Loucy (cell line): ENCODE data around the gene FGF7.

Experiments
- H2AFZ ChIP-seq: fragments of 200-600 bp; sonication (generic); 2 replicates; pipeline ENCODE4 v1.6.0; 2016; ENCODE audit warnings: antibody characterized with exemption, mild to moderate bottlenecking, low read length, moderate library complexity
- H3F3A ChIP-seq: fragments of 200-600 bp; 2 replicates; pipeline ENCODE4 v1.6.0; 2016; ENCODE audit warnings: antibody characterized with exemption, low read depth, mild to moderate bottlenecking
- H3K27me3 ChIP-seq: fragments of 200-600 bp; sonication (generic); 2 replicates; pipeline ENCODE4 v1.6.1; 2014; ENCODE audit warnings: low read length, mild to moderate bottlenecking; ENCODE audit not compliant: insufficient read depth, poor library complexity, severe bottlenecking
- H3K36me3 ChIP-seq: fragments of 200-600 bp; sonication (generic); 2 replicates; pipeline ENCODE4 v1.6.1; 2016; ENCODE audit warnings: low read length; ENCODE audit not compliant: insufficient read depth
- H3K4me1 ChIP-seq: fragments of 200-600 bp; sonication (generic); 2 replicates; pipeline ENCODE4 v1.5.1; 2014; ENCODE audit warnings: low read length, mild to moderate bottlenecking; ENCODE audit not compliant: insufficient read depth, poor library complexity, severe bottlenecking
- H3K4me2 ChIP-seq: fragments of 200-600 bp; sonication (generic); 2 replicates; pipeline ENCODE4 v1.6.0; 2014; ENCODE audit warnings: antibody characterized with exemption, low read length, low read depth, mild to moderate bottlenecking; ENCODE audit not compliant: poor library complexity, severe bottlenecking
- H3K4me3 ChIP-seq: fragments of 200-600 bp; sonication (generic); 2 replicates; pipeline ENCODE4 v1.5.1; 2014; ENCODE audit warnings: low read length, mild to moderate bottlenecking, mixed read lengths; ENCODE audit not compliant: poor library complexity, severe bottlenecking
- H3K79me2 ChIP-seq: fragments of 200-600 bp; sonication (generic); 2 replicates; pipeline ENCODE4 v1.6.1; 2014; ENCODE audit warnings: low read length; ENCODE audit not compliant: insufficient read depth
- H3K9ac ChIP-seq: fragments of 200-600 bp; sonication (generic); 2 replicates; pipeline ENCODE4 v1.6.0; 2014; ENCODE audit warnings: mild to moderate bottlenecking, low read depth, low read length, moderate library complexity; ENCODE audit not compliant: poor library complexity, severe bottlenecking
- H3K9me2 ChIP-seq: fragments of 200-600 bp; sonication (generic); replicated peaks from 2 replicates; pipeline ENCODE4 v1.6.1; 2016; ENCODE audit warnings: low read depth, low read length, mixed read lengths
- H3K9me3 ChIP-seq: fragments of 200-600 bp; sonication (generic); 2 replicates; pipeline ENCODE4 v1.6.1; 2014; ENCODE audit warnings: mild to moderate bottlenecking, antibody characterized with exemption, low read length, low read depth; ENCODE audit not compliant: insufficient read depth
- H4K20me1 ChIP-seq: fragments of 200-600 bp; sonication (generic); 2 replicates; pipeline ENCODE4 v1.6.0; 2014; ENCODE audit warnings: antibody characterized with exemption, low read length, mild to moderate bottlenecking; ENCODE audit not compliant: insufficient read depth, poor library complexity, severe bottlenecking
- CTCF ChIP-seq: fragments of 200-600 bp; sonication (generic); conservative IDR thresholded peaks from 2 replicates; pipeline ENCODE4 v1.5.1; 2014; ENCODE audit warnings: mild to moderate bottlenecking, antibody characterized with exemption, low read length
- EZH2phosphoT487 ChIP-seq: fragments of 200-600 bp; IDR thresholded peaks from 2 replicates; pipeline ENCODE4 v1.6.1; 2018; ENCODE audit warnings: antibody characterized with exemption, mild to moderate bottlenecking, moderate library complexity, borderline replicate concordance

Gene FGF7

DNA sequence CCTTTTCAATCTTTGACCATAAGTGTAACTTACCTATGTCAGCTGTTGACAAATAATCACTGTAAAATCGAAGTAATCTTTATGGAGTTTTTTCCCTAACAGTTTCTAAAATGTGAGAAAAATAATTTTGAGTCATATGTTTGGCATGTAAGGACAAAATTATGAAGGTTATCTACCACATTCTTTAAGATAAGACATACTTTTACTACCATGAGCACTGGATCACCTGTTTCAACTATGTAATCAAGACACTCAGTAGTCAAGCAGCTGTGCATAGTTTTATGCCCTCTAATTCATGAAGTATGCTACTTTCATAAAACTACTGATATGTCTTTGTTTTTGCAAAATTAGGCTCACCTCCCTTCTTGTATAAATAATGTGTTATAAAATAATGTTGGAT is 12.1 kb downstream of the FGF7 start:
- no peak overlapping the region for H3K4me2 ChIP-seq

DNA sequence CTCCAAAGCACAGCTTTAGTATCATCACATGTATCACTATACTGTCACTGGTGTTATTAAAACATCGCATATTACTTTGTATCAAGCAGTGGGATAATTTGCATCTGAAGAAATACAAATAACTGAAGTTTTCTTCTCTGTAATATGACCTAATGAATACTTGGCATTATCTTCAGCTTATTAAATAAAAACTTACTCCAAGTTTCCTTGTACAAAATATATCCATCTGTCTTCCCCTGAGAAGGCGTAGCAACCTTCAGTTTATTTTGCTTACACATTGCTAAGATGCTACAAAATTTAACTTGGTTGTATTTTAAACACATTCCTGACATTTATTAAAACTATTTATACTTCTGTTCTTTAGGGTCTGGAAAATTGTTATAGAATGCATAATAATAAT is 13.7 kb downstream of the FGF7 start:
- Histone ChIP-seq H3K4me3 (no peak overlapping the region), H3K9me2 (no peaks in the 10 kb centered on the region), H2AFZ (no peak overlapping the region), H3F3A (no peaks in the 10 kb centered on the region), H3K4me2 (no peak overlapping the region), H3K27me3 (no peaks in the 10 kb centered on the region), H4K20me1 (no peaks in the 10 kb centered on the region), H3K9ac (no peak overlapping the region), H3K79me2 (no peaks in the 10 kb centered on the region), H3K9me3 (no peaks in the 10 kb centered on the region), H3K36me3 (no peaks in the 10 kb centered on the region), H3K4me1 (peaks cover 27% of the 10 kb centered on the region)
- no peak for TF ChIP-seq EZH2phosphoT487
- TF ChIP-seq CTCF, result no peak

More for the DNA sequence above, 12.1 kb downstream of the FGF7 start:
- H3K9me3 ChIP-seq, result no peaks in the 10 kb centered on the region
- no peaks in the 10 kb centered on the region for H3K79me2 ChIP-seq
- no peak overlapping the region for H3K4me3 ChIP-seq
- H3K9ac ChIP-seq, result no peak overlapping the region
- TF ChIP-seq EZH2phosphoT487 (no peak), CTCF (no peak)
- no peaks in the 10 kb centered on the region for H3K27me3 ChIP-seq
- no peaks in the 10 kb centered on the region for H3F3A ChIP-seq
- peaks cover 26% of the 10 kb centered on the region for H3K4me1 ChIP-seq
- H3K9me2 ChIP-seq, result no peaks in the 10 kb centered on the region
- no peaks in the 10 kb centered on the region for H4K20me1 ChIP-seq
- H2AFZ ChIP-seq, result no peak overlapping the region
- H3K36me3 ChIP-seq, result no peaks in the 10 kb centered on the region

DNA sequence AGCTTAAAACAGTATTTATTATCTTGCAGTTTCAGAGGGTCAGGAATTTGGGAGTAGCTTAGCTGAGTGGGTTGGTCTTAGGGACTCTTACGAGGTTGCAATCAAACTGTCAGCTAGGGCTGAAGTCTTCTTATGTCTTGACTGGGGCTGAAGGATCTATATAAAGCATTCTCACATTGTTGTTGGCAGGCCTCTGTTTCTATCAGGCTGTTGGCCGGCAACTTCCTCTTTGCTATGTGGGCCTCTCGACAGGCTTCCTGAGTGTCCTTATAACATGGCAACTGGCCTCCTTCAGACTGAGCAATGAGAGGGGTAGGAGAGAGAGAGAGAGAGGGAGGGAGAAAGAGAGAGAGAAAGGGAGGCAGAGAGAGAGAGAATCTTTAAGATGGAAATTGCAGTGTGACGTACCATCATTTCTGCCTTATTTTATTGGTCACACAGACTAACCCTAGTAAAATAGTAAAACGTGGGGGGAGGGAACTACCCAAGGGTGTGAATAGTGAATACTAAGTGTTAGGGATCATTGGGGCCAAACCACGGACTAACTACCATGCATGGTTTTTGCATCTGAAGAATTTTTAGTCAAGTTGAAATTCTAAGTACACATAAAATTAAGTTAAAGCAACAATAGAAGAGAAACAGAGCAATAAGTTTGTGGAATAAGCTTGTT is 16.1 kb downstream of the FGF7 start:
- Histone ChIP-seq H3K36me3 (no peaks in the 10 kb centered on the region), H3K9me3 (no peaks in the 10 kb centered on the region), H3K79me2 (no peaks in the 10 kb centered on the region), H3K9me2 (no peaks in the 10 kb centered on the region), H2AFZ (peak overlapping the region; percentile 83), H3K9ac (peak overlapping the region; percentile 39), H3F3A (no peaks in the 10 kb centered on the region), H3K4me3 (peak overlapping the region; percentile 21), H3K4me1 (peaks cover 27% of the 10 kb centered on the region), H3K4me2 (peak overlapping the region; percentile 43), H4K20me1 (no peaks in the 10 kb centered on the region), H3K27me3 (no peaks in the 10 kb centered on the region)
- no peak for TF ChIP-seq EZH2phosphoT487
- no peak for TF ChIP-seq CTCF
